ENCODE data around the gene CASTOR1.

The CASTOR1 gene

DNA sequence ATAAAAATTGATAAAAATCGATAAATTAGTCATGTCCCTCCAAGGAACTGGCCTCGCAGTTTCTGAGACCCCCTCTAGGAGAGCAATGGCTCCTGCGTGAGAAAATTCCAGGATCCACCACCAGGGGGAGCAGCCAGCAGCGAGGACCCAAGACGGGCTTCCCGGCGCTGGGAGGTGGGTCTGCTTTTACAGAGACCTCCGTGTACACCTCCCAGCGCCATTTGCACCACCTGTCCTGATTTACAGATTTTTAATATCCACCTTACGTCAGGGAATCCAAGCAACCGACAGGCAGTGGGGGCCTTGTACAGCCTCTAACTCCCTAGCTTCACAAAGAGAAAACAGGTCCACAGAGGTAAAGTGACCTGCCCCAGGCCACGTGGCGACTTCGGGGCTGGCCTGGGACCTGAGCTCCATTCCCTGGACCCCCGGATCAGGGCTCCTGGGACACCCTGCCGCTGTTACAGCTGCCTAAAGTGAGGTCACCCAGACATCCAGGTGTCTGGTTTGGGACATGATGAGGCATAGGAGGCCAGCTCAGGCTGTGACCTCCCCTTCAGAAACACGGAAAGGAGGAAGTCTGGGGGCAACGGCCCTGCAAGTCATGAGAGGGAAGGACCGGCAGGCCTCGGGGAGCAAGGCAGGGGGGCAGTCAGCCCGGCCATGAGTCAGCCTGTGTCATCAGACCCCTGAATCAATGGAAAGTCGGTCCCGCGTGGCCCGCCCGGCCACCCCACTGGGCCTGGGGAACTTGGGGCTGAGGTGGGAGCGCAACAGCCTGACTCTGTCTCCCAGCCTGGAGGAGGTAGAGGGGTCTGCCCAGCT is 26.2 kb downstream of the CASTOR1 start:
- peak; percentile 73 for DNase-seq

DNA sequence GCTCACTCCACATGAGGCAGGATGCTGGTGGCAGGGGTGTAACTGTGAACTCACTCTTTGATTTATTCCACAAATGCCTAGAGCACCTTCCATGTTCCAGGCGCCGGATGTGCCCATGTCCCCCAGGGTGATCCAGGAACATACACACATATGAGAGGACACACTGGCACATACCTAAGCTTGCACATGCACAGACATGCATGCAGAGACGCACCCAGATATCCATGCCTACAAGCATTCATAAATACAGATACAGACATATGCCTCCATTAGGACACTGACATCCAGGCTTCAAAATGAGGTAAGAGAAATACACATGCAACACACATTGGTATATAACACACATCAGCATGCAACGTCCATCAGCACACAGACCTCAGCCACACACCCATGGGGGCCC is 27.2 kb downstream of the CASTOR1 start:
- no peak for DNase-seq

DNA sequence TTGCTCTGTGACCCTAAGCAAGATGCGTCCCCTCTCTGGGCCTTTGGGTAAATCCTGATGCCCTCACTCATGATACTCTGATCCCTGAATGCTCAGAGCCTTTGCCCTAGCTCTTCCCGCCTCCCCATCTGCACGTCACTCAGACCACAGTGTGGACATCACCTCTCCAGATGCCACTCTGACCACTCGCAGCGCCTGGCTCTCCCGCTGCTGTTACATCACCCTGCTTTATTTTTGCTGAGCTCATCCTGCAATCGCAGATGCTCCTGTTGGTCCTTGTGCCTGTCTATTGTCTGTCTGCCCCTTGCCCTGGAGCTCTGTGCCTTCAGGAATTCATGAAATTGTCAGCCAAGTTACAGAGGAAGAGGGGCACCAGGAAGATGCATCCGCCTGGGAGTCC is 28.2 kb downstream of the CASTOR1 start:
- no peak for DNase-seq

- DNase-seq = no peak
Measured at GRCh38 chr22:30260682-30261081, 28.6 kb downstream of the CASTOR1 start.

- no peak for DNase-seq
Measured at GRCh38 chr22:30260276-30260675, 29.0 kb downstream of the CASTOR1 start.

DNA sequence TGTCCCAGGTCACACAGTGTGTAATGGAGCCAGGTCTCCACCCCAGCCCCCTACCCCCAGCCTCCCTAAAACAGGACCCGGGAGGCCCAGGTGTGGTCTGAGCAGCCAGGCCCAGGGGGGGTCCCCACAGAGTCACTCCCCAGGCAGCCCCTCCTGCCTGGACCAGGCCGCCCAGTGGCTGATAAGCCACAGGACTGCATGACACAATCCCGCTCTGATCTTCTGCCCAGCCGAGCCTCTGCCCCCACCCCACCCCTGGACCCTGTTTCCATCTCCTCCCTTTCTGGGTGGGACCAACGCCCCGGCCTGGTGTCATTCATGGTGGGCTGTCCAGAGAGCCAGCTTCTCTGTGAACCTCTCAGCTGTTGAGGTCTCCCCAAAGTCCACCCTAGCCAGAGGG is 35.0 kb downstream of the CASTOR1 start:
- no peak for DNase-seq

DNA sequence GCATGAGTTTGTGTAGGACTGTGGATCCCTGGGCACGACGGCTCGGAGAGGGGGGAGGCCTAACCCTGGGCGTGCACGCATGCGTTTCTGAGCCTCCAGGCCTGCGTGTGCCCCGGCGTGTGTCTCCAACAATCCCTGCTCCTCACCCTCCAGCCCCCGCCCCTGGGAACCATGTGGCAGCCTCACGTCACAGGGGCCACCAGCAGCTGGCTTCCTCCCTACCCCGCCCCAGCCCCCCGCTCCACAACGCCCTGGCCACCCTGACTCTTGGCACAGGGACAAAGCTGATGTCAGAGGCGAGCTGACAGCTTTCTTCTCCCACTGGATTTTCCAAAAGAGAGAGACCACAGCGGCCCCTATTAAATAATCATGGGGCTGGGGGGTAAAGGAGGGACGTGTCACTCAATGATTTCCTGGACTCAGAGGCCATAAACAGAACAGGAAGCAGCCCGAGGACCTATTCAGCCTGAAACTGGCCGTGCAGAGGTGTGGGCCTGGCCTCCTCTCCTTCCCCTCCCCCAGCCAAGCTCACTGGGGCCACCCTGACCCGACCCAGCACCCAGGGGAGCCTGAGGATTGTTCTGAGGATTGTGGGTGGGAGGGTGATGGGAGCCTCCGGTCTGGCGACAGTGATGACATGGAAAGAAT is 36.0 kb downstream of the CASTOR1 start:
- no peak for DNase-seq

- DNase-seq = no peak
Measured at GRCh38 chr22:30252411-30253204, 36.7 kb downstream of the CASTOR1 start.

DNA sequence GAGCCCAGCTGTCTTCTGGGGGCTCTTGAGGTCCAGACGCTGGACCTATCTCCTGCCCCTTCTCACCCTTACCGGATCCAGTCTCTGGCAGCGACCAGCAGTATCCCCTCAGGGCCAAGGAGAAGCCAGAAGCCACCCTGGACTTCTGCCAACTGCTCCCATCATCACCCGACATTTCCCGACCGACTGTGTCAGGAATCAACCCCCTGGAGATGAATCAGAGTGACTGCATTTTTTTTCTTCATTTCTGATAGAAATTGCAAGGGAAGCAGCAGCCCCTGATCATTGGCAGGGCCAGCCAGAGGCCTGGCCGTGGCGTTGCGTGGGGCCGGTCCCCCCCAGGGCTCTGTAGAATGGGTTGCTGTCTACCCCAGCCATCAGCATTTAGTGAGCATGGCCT is 37.6 kb downstream of the CASTOR1 start:
- DNase-seq = no peak

GRCh38 chr22:30250661-30251267 is 38.5 kb downstream of the CASTOR1 start:
- no peak for DNase-seq

DNA sequence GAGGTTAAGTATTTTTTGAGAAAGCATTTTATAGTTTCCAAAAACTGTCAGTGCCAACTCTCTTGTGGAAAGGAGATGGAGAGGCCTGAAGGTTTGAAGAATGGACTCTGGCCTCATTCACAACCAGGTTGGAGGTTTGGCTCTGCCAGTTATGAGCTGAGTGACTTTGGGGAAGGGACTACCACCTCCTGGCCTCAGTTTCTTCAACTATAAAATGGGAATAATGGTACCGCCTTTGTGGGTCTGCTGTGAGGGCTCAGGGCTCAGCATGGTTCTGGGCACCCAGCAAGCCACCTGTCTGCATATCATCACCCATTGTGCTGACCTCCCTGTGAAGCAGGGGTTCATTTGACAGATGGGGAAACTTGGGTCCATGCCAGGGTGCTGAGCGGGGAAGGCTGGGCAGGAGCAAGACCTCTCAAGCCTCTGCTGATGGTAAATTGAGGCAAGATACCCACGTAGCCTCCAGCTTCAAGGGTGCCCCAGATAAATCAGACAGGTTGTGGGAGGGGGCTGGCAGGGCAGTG is 39.2 kb downstream of the CASTOR1 start:
- no peak for DNase-seq

DNA sequence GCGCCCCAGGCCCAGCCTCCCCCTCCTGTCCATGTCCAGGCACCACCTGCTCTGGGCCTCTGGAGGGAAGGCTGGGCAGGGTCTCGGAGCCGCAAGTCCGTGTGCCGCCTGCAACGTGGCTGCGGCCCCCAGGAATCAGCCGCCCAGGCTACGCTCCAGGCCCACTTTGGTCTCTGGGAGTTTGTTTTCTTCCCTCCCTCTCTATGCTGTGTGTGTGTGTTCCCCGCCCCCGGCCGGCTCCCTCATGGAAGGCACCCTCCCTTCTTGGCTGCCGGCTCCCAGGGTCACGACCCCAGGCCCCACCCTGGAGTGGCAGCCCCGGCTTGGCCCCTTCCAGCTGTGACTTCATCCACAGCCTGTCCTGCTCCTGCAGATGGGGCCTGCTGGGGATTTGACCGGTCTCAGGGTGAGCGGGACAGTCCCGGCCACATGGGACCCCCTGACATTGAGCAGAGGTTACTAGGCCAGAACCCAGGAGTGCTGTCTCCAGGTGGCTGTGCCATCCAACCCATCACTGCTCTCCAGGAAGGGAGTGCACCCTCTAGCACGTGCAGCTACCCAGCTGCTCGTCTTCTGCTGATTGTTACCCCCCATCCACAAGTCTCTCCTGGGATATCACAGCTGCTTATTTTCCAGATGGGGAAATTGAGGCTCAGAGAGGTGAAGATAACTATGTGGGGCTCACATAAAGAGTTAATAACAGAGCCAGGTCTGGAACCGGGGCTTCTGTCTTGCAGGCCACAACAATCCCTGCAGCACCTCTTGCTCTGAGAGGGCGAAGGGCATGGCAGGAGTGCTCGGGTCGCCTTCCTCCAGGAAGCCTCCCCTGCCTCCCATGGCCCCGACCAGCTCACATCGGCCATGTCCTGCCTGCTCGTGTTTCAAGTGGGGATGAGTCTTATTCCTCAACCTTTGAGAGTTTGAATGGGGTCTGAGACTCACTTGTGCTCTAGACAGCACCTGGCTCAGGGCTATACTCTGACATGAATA is 40.0 kb downstream of the CASTOR1 start:
- no peak for DNase-seq

GRCh38 chr22:30248484-30248883 is 40.8 kb downstream of the CASTOR1 start:
- no peak for DNase-seq

- no peak for DNase-seq
Measured at GRCh38 chr22:30247974-30248373, 41.3 kb downstream of the CASTOR1 start.

GRCh38 chr22:30247561-30247960 is 41.7 kb downstream of the CASTOR1 start:
- DNase-seq = no peak

DNA sequence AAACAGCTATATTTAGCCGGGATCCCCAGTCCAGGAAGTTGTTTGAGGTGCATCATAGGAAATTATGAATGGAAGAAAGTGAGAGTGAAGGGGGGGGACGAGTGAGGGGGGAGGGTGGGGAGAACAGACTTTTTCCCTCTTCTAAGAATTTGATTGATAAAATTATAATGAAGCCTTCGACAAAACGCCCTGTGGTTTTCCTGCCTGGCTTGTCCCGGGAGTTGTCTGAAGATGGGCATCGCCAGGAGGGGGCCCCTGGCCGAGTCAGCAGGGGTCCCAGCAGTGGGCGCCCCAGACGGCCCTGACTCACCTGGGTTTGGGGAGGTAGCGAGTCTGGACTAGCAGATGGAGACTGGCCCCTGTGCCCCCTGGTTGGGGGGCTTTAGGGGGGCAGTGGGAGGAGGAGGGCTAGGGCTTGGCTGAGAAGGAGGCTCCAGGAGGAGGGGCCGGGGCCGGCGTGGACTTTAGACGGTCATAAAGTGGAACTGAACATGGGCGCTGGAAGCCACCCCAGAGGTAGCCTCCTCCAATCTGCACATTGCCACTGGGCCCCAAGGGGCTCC is 42.4 kb downstream of the CASTOR1 start:
- no peak for DNase-seq

- DNase-seq = no peak
Measured at GRCh38 chr22:30245985-30246813, 43.1 kb downstream of the CASTOR1 start, which contains the start of gene LIF. Gene LIF, minus strand, starts transcription at chr22:30246759. Its CDS starts 64 bp downstream, at chr22:30246695.

DNA sequence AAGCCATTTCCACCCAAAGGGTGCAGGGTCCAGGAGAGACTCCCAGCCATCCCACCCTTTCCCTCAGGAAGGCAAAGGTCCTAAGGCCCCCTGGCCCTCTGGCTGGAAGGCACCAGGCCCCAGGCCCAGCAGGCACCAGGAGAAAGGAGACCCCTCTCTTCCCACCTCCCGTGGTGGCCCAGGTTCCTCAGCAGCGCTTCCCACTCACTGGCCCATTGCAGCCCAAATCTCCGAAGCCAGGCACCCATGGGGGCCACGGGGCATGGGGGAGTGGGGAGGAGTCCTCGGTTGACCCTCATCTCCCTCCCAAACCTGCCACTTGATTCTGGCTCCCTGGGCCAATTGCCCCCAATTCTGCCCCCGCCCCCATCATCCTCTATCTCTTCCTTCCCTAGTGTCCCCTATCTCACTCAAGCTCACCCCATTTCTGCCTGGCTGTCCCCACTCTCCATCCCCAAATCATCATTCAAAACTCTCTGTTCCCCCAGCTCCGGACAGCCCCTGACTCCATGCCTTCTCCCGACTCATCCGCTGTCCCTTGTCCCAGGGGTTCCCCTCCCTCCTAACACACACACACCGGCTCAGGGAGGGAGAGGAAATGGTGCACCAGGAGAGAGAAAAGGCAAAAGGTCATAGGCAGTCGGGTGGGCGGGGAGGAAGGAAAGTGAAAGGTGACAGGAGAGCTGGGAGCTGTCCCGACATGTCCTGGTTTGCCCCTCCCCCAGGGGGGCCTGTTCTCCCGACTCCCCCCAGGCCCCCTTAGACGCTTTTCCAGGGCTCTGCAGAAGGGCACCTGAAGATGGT is 43.9 kb downstream of the CASTOR1 start:
- DNase-seq = no peak

DNA sequence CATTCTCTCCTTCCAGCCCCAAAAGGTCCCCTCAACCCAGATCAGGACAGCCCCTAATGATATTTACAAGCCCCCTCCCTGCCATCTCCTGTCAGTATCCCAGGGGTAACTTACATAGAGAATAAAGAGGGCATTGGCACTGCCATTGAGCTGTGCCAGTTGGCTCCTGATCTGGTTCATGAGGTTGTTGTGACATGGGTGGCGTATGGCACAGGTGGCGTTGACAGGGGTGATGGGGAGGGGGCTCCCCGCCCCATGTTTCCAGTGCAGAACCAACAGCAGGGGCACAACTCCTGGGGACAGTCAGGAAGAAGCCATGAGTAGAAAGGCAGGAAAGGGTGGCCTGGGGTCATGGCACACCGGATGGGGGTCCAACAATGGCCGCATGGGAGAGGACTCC is 44.7 kb downstream of the CASTOR1 start:
- no peak for DNase-seq
